ENCODE data around the gene CREB1.

CREB1 gene

GRCh38 chr2:207483477-207483876 is 46.3 kb upstream of the CREB1 start:
- DNase-seq (ENCODE audit: low read depth in 1 of 2, low spot score in 1 of 2): no peak
- H3K27ac ChIP-seq (replicated peaks): no peak overlapping the region
- no peaks in the 10 kb centered on the region for H3K27me3 ChIP-seq (ENCODE audit: insufficient read depth, poor library complexity, severe bottlenecking)
- TF ChIP-seq POLR2AphosphoS5 (IDR thresholded peaks at IDR 0.05; ENCODE audit: low read depth) (no peak), GABPA (IDR thresholded peaks at IDR 0.05; ENCODE audit: low read depth) (no peak), REST (IDR thresholded peaks at IDR 0.05; ENCODE audit: insufficient replicate concordance, low read depth) (no peak), SPI1 (IDR thresholded peaks at IDR 0.05; ENCODE audit: borderline replicate concordance, low read depth) (no peak), CTCF (IDR thresholded peaks at IDR 0.05; ENCODE audit: insufficient read depth, low read length) (no peak)
- H3K4me3 ChIP-seq (replicated peaks; ENCODE audit: insufficient read depth, low read length): no peak overlapping the region

GRCh38 chr2:207484444-207485391 is 45.0 kb upstream of the CREB1 start:
- no peak overlapping the region for H3K27ac ChIP-seq (replicated peaks)
- no peak overlapping the region for H3K4me3 ChIP-seq (replicated peaks; ENCODE audit: insufficient read depth, low read length)
- H3K27me3 ChIP-seq (ENCODE audit: insufficient read depth, poor library complexity, severe bottlenecking): no peaks in the 10 kb centered on the region
- no peak for DNase-seq (ENCODE audit: low read depth in 1 of 2, low spot score in 1 of 2)
- no peak for TF ChIP-seq POLR2AphosphoS5 (IDR thresholded peaks at IDR 0.05; ENCODE audit: low read depth)

GRCh38 chr2:207487650-207488311 is 42.0 kb upstream of the CREB1 start:
- no peak for DNase-seq (ENCODE audit: low read depth in 1 of 2, low spot score in 1 of 2)
- TF ChIP-seq POLR2AphosphoS5 (IDR thresholded peaks at IDR 0.05; ENCODE audit: low read depth): no peak
- no peak for TF ChIP-seq REST (IDR thresholded peaks at IDR 0.05; ENCODE audit: insufficient replicate concordance, low read depth)
- TF ChIP-seq SPI1 (IDR thresholded peaks at IDR 0.05; ENCODE audit: borderline replicate concordance, low read depth): no peak
- no peak for TF ChIP-seq GABPA (IDR thresholded peaks at IDR 0.05; ENCODE audit: low read depth)
- TF ChIP-seq CTCF (IDR thresholded peaks at IDR 0.05; ENCODE audit: insufficient read depth, low read length): no peak

GRCh38 chr2:207489251-207489650 is 40.5 kb upstream of the CREB1 start:
- H3K27me3 ChIP-seq (ENCODE audit: insufficient read depth, poor library complexity, severe bottlenecking): no peaks in the 10 kb centered on the region
- no peak overlapping the region for H3K27ac ChIP-seq (replicated peaks)
- no peak overlapping the region for H3K4me3 ChIP-seq (replicated peaks; ENCODE audit: insufficient read depth, low read length)
- no peak for TF ChIP-seq GABPA (IDR thresholded peaks at IDR 0.05; ENCODE audit: low read depth)
- no peak for TF ChIP-seq SPI1 (IDR thresholded peaks at IDR 0.05; ENCODE audit: borderline replicate concordance, low read depth)
- no peak for TF ChIP-seq REST (IDR thresholded peaks at IDR 0.05; ENCODE audit: insufficient replicate concordance, low read depth)
- TF ChIP-seq CTCF (IDR thresholded peaks at IDR 0.05; ENCODE audit: insufficient read depth, low read length): no peak
- no peak for TF ChIP-seq POLR2AphosphoS5 (IDR thresholded peaks at IDR 0.05; ENCODE audit: low read depth)
- no peak for DNase-seq (ENCODE audit: low read depth in 1 of 2, low spot score in 1 of 2)

More at GRCh38 chr2:207487650-207488311, 42.0 kb upstream of the CREB1 start:
- no peak overlapping the region for H3K27ac ChIP-seq (replicated peaks)
- no peak overlapping the region for H3K4me3 ChIP-seq (replicated peaks; ENCODE audit: insufficient read depth, low read length)
- H3K27me3 ChIP-seq (ENCODE audit: insufficient read depth, poor library complexity, severe bottlenecking): no peaks in the 10 kb centered on the region
